HEK293 (cell line): ENCODE measurements around the gene GPI.

ENCODE experiments used
- KLF7 ChIP-seq: fragments of 450-650 bp; formaldehyde crosslinking; IDR thresholded peaks from 2 replicates; pipeline ENCODE4 v1.5.1; 2016; ENCODE audit warnings: missing biosample characterization, missing genetic modification characterization, borderline replicate concordance
- KLF9 ChIP-seq: fragments of 450-650 bp; formaldehyde crosslinking; IDR thresholded peaks from 2 replicates; pipeline ENCODE4 v1.5.1; 2016; ENCODE audit warnings: missing biosample characterization, missing genetic modification characterization, low read depth
- MZF1 ChIP-seq: fragments of 450-650 bp; formaldehyde crosslinking; IDR thresholded peaks from 2 replicates; pipeline ENCODE4 v1.5.1; 2017; ENCODE audit warnings: missing biosample characterization, missing genetic modification characterization, borderline replicate concordance
- PRDM10 ChIP-seq: fragments of 450-650 bp; formaldehyde crosslinking; IDR thresholded peaks from 2 replicates; pipeline ENCODE4 v1.5.1; 2016; ENCODE audit warnings: missing biosample characterization, missing genetic modification characterization
- ZNF16 ChIP-seq: fragments of 450-650 bp; formaldehyde crosslinking; IDR thresholded peaks from 2 replicates; pipeline ENCODE4 v1.5.1; 2016; ENCODE audit warnings: low read depth, missing biosample characterization, missing genetic modification characterization
- ZNF169 ChIP-seq: fragments of 450-650 bp; formaldehyde crosslinking; IDR thresholded peaks from 2 replicates; pipeline ENCODE4 v1.5.1; 2016; ENCODE audit warnings: missing biosample characterization, missing genetic modification characterization
- ZNF211 ChIP-seq: fragments of 450-650 bp; formaldehyde crosslinking; IDR thresholded peaks from 2 replicates; pipeline ENCODE4 v1.5.1; 2016; ENCODE audit warnings: low read depth, missing biosample characterization, missing genetic modification characterization
- ZNF221 ChIP-seq: fragments of 450-650 bp; formaldehyde crosslinking; IDR thresholded peaks from 2 replicates; pipeline ENCODE4 v1.5.1; 2017; ENCODE audit warnings: missing biosample characterization, missing genetic modification characterization, borderline replicate concordance
- ZNF239 ChIP-seq: fragments of 450-650 bp; formaldehyde crosslinking; IDR thresholded peaks from 2 replicates; pipeline ENCODE4 v1.5.1; 2016; ENCODE audit warnings: missing biosample characterization, missing genetic modification characterization
- ZNF292 ChIP-seq: fragments of 450-650 bp; formaldehyde crosslinking; IDR thresholded peaks from 2 replicates; pipeline ENCODE4 v1.5.1; 2016; ENCODE audit warnings: low read depth, missing biosample characterization, missing genetic modification characterization, borderline replicate concordance
- ZNF37A ChIP-seq: fragments of 450-650 bp; IDR thresholded peaks from 2 replicates; pipeline ENCODE4 v1.5.1; 2018; ENCODE audit warnings: missing biosample characterization, missing genetic modification characterization
- ZNF501 ChIP-seq: fragments of 450-650 bp; formaldehyde crosslinking; IDR thresholded peaks from 2 replicates; pipeline ENCODE4 v1.5.1; 2016; ENCODE audit warnings: missing biosample characterization, missing genetic modification characterization
- ZNF513 ChIP-seq: fragments of 450-650 bp; IDR thresholded peaks from 2 replicates; pipeline ENCODE4 v1.5.1; 2018; ENCODE audit warnings: missing biosample characterization, missing genetic modification characterization
- ZNF548 ChIP-seq: fragments of 450-650 bp; formaldehyde crosslinking; IDR thresholded peaks from 2 replicates; pipeline ENCODE4 v1.5.1; 2016; ENCODE audit warnings: missing biosample characterization, missing genetic modification characterization
- ZNF670 ChIP-seq: fragments of 450-650 bp; formaldehyde crosslinking; IDR thresholded peaks from 2 replicates; pipeline ENCODE4 v1.5.1; 2016; ENCODE audit warnings: missing biosample characterization, missing genetic modification characterization, low read depth
- ZNF701 ChIP-seq: fragments of 450-650 bp; formaldehyde crosslinking; IDR thresholded peaks from 2 replicates; pipeline ENCODE4 v1.5.1; 2016; ENCODE audit warnings: missing biosample characterization, missing genetic modification characterization
- ZNF791 ChIP-seq: fragments of 450-650 bp; formaldehyde crosslinking; IDR thresholded peaks from 2 replicates; pipeline ENCODE4 v1.5.1; 2016; ENCODE audit warnings: missing biosample characterization, missing genetic modification characterization
- ZNF830 ChIP-seq: fragments of 450-650 bp; IDR thresholded peaks from 2 replicates; pipeline ENCODE4 v1.5.0; 2018; ENCODE audit warnings: missing biosample characterization, missing genetic modification characterization, low read depth, mild to moderate bottlenecking, moderate library complexity
- ZNF837 ChIP-seq: fragments of 450-650 bp; formaldehyde crosslinking; IDR thresholded peaks from 2 replicates; pipeline ENCODE4 v1.5.1; 2016; ENCODE audit warnings: missing biosample characterization, missing genetic modification characterization
- ZSCAN5A ChIP-seq: fragments of 450-650 bp; formaldehyde crosslinking; IDR thresholded peaks from 2 replicates; pipeline ENCODE4 v1.5.1; 2016; ENCODE audit warnings: missing biosample characterization, missing genetic modification characterization
- TF ChIP-seq, protein P1 (sequence below): fragments of 450-650 bp; formaldehyde crosslinking; conservative IDR thresholded peaks from 2 replicates; pipeline ENCODE4 v1.5.1; 2016; ENCODE audit warnings: low read depth, missing biosample characterization, missing genetic modification characterization
- TF ChIP-seq, protein P2 (sequence below): fragments of 450-650 bp; formaldehyde crosslinking; IDR thresholded peaks from 2 replicates; pipeline ENCODE4 v1.5.0; 2017; ENCODE audit warnings: missing biosample characterization, missing genetic modification characterization, borderline replicate concordance
- TF ChIP-seq, protein P3 (sequence below): fragments of 450-650 bp; formaldehyde crosslinking; IDR thresholded peaks from 2 replicates; pipeline ENCODE4 v1.5.1; 2016; ENCODE audit warnings: missing biosample characterization, missing genetic modification characterization

GPI gene

GRCh38 chr19:34359140-34359953, 5.6 kb upstream of the GPI start (continued):
- no peak for TF ChIP-seq ZSCAN5A
- TF ChIP-seq ZNF169 (tag by site-specific recombination) = no peak
- TF ChIP-seq ZNF221 (tag by site-specific recombination) = no peak
- TF ChIP-seq KLF9 = peak; percentile 99
- peak; percentile 86 for TF ChIP-seq PRDM10
- no peak for TF ChIP-seq ZNF701 (tag by site-specific recombination)
- TF ChIP-seq ZNF830 (tag by site-specific recombination) = no peak
- TF ChIP-seq ZNF211 (tag by site-specific recombination) = no peak
- TF ChIP-seq ZNF239 (tag by site-specific recombination) = no peak
- no peak for TF ChIP-seq ZNF670 (tag by site-specific recombination)
- no peak for TF ChIP-seq ZNF513 (tag by site-specific recombination)
- no peak for TF ChIP-seq ZNF292 (tag by site-specific recombination)
- peak; percentile 31; the same call in 1 of the 2 replicates for TF ChIP-seq ZNF548
- TF ChIP-seq ZNF16 (tag by site-specific recombination) = no peak
- TF ChIP-seq, protein P1, sequence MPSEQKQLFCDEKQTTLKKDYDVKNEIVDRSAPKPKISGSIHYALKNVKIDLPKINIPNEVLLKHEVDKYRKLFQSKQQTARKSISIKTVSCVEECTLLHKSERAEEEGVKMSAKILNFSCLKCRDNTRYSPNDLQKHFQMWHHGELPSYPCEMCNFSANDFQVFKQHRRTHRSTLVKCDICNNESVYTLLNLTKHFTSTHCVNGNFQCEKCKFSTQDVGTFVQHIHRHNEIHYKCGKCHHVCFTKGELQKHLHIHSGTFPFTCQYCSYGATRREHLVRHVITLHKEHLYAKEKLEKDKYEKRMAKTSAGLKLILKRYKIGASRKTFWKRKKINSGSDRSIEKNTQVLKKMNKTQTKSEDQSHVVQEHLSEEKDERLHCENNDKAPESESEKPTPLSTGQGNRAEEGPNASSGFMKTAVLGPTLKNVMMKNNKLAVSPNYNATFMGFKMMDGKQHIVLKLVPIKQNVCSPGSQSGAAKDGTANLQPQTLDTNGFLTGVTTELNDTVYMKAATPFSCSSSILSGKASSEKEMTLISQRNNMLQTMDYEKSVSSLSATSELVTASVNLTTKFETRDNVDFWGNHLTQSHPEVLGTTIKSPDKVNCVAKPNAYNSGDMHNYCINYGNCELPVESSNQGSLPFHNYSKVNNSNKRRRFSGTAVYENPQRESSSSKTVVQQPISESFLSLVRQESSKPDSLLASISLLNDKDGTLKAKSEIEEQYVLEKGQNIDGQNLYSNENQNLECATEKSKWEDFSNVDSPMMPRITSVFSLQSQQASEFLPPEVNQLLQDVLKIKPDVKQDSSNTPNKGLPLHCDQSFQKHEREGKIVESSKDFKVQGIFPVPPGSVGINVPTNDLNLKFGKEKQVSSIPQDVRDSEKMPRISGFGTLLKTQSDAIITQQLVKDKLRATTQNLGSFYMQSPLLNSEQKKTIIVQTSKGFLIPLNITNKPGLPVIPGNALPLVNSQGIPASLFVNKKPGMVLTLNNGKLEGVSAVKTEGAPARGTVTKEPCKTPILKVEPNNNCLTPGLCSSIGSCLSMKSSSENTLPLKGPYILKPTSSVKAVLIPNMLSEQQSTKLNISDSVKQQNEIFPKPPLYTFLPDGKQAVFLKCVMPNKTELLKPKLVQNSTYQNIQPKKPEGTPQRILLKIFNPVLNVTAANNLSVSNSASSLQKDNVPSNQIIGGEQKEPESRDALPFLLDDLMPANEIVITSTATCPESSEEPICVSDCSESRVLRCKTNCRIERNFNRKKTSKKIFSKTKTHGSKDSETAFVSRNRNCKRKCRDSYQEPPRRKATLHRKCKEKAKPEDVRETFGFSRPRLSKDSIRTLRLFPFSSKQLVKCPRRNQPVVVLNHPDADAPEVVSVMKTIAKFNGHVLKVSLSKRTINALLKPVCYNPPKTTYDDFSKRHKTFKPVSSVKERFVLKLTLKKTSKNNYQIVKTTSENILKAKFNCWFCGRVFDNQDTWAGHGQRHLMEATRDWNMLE = no peak
- TF ChIP-seq ZNF37A = no peak
- peak; percentile 85; the same call in 1 of the 2 replicates for TF ChIP-seq KLF7 (tag by site-specific recombination)
- no peak for TF ChIP-seq MZF1 (tag by site-specific recombination)
- TF ChIP-seq, protein P2, sequence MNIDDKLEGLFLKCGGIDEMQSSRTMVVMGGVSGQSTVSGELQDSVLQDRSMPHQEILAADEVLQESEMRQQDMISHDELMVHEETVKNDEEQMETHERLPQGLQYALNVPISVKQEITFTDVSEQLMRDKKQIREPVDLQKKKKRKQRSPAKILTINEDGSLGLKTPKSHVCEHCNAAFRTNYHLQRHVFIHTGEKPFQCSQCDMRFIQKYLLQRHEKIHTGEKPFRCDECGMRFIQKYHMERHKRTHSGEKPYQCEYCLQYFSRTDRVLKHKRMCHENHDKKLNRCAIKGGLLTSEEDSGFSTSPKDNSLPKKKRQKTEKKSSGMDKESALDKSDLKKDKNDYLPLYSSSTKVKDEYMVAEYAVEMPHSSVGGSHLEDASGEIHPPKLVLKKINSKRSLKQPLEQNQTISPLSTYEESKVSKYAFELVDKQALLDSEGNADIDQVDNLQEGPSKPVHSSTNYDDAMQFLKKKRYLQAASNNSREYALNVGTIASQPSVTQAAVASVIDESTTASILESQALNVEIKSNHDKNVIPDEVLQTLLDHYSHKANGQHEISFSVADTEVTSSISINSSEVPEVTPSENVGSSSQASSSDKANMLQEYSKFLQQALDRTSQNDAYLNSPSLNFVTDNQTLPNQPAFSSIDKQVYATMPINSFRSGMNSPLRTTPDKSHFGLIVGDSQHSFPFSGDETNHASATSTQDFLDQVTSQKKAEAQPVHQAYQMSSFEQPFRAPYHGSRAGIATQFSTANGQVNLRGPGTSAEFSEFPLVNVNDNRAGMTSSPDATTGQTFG (tag by site-specific recombination) = no peak
- TF ChIP-seq ZNF791 (tag by site-specific recombination) = no peak
- TF ChIP-seq ZNF501 = peak; percentile 93
- TF ChIP-seq, protein P3, sequence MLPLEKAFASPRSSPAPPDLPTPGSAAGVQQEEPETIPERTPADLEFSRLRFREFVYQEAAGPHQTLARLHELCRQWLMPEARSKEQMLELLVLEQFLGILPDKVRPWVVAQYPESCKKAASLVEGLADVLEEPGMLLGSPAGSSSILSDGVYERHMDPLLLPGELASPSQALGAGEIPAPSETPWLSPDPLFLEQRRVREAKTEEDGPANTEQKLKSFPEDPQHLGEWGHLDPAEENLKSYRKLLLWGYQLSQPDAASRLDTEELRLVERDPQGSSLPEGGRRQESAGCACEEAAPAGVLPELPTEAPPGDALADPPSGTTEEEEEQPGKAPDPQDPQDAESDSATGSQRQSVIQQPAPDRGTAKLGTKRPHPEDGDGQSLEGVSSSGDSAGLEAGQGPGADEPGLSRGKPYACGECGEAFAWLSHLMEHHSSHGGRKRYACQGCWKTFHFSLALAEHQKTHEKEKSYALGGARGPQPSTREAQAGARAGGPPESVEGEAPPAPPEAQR = 0 out of 2 replicates have a peak, but pooled peaks have one; percentile 42
- no peak for TF ChIP-seq ZNF837 (tag by site-specific recombination)
